GM21619 (cell line): ENCODE results near the gene ACSF3.
"Not testable (repeated sequence)": the region's sequence is repeated elsewhere in the genome, so short reads cannot be mapped to it uniquely, and the experiment has no call there.

Experiments
- ATAC-seq: cut with Tn5 transposase; IDR thresholded peaks from one replicate; pipeline ENCODE4 v1.9.1; 2021; ENCODE audit not compliant: unreplicated experiment

ACSF3 gene

DNA sequence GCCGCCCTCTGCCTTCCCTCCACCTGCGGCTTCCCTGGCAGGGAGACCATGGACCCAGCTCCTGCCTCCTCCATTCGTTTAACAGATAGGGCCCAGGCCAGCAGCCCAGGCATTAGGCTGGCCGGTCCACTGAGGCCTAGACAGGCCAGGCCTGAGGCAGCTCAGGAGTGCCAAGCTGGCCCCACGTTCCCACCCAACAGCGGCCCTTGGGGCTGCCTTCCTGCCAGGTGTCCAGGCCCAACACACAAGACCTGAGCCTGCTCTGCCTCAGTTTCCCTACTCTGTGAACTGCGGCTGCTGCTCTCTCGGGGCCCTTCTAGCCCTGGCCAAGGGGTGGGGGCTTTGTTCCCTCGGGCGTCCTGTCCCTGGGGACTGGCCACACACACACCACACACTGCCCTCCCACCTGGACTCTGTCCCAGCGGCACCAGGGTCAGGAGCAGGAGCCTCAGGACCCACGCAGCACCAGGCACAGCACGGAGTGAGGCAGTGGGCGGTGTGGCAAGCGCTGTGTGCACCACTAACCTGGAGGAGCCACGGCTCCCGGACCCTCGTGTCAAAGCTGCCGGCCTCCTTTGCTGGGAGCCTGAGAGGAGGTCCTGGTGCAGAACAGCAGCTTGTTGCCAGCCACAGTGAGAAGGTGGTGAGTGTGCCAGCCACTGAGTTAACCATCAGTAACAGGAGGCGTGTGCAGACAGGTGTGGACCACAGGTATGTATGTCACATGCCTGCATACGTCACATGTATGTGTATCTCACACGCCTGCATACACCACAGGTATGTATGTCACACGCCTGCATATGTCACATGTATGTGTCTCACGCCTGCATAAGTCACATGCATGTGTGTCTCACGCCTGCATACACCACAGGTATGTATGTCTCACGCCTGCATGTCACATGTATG is 63.3 kb downstream of the ACSF3 start:
- ATAC-seq = no peak

GRCh38 chr16:89157778-89158177 is 64.1 kb downstream of the ACSF3 start:
- ATAC-seq = no peak

DNA sequence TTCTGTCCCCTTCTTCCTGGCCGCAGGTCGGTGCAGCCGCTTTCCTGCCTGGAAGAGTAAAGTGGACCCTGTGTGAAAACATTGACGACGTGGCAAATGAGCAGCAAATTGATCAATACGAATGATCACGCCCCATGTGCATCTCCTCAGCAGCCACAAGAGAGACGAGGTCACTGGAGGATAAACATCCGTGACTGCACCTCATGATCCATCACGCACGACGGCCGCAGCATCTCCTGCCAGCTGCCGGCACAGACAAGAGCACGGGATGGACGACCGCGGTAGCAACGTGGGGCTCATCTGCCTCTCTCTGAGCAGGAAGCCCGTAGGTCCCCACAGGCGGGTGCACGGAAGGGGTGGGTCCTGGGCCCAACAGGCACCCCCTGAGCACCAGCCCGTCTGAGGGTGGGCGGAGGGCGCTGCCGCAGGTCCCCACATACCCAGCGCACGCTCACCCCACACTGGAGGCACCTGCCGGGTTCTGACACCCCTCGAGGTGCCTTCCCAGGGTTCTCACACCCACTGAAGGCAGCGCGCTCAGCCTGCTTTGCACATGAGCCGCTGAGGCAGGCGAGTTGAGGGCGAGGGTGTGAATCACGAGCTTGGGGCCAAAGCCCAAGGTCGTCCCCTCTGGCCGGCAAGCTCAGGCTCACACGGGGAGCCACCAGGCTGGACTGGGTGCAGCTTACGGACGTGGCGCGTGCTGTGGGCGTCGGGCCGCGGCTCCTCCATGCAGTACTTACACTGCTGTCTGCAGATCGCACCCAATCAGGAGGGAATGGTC is 65.6 kb downstream of the ACSF3 start:
- ATAC-seq = no peak

GRCh38 chr16:89159850-89160354 is 66.2 kb downstream of the ACSF3 start:
- ATAC-seq = no peak

DNA sequence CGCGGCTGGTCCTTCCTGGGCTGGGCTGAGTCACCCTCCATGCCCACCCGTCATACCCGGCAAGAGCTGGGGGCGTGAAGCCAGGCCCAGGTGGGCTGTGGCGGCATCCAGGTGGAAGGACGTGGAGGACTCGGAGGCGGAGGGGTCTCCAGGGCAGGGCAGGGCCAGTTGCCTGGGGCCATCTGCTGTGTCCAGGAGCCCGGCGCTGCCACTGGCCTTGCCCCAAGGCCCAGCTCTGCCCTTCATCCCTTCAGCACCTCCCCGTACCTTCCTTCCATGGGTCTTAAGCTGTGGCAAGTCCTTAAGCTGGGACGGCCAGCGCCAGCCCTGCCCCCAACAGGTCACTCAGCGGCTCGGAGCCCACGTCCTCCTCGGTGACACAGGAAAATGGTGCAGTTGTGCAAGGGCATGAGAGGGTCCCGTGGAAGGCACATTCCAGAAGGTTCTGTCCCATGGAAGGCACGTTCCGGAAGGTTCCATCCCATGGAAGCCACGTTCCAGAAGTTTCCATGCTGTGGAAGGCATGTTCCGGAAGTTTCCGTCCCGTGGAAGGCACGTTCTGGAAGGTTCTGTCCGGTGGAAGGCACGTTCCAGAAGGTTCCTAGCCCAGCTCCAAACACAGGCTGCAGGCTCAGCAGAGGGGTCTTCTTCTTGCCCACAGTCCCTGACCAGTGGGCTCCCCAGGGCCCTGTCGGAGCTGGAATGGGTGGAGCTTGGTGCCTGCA is 67.5 kb downstream of the ACSF3 start:
- no peak for ATAC-seq

DNA sequence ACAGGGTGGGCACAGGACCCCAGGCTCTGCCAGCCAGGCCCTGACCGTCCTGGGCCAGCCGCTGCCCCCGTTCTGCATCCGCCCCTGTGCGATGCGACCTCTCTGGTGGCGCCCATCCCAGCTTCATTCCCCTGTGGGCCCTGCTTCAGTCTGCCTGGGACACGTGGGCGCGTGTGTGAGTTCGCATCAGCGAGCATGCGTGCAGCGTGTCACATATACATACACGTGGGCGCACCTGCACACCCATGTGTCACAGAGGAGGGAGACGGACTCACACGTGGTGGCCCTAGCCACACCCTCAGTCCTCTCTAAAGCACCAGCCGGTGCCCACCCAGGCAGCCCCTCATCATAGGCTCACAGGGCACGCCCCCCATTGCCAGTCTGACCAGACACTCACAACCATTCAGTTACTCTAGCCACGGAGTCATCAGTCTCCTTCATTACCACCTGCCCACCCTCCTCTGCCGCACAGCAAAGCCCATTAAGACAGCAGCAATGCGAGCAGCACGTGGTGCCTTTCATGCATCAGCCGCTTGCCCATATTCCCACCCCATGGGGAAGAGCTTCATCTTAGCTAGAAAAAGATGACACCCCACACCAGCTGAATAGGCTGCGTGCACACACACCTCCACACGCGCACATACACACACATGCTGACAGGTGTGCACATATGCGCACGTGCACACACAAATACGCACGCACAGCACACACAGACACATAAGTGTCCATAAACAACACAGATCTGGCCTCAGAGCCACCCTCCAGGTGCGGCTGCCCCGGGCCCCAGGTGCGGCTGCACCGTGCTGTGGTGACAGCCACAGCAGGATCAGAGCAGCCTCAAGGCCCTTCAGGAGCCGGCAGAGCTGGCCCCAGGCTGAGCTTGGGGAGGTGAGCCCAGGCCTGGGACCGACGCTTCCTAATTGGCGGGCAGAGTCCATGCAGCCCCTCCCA is 68.4 kb downstream of the ACSF3 start:
- ATAC-seq = no peak

- no peak for ATAC-seq
Observed at GRCh38 chr16:89163297-89163696, 69.6 kb downstream of the ACSF3 start.

- no peak for ATAC-seq
Observed at GRCh38 chr16:89164436-89164835, 70.8 kb downstream of the ACSF3 start.

- no peak for ATAC-seq
Observed at GRCh38 chr16:89164847-89165680, 71.4 kb downstream of the ACSF3 start.

DNA sequence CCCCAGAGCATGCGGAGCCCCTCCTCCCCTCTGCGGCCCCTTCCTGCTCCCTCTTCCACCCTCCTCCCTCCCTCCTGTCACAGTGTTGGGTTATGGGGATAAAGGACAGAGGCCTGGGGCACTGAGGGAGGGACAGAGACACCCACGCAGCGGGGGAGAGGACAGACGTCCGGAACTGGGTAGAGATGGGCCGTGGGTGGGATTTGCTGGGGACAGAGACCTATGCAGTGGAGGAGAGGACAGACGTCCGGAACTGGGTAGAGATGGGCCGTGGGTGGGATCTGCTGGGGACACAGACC is 72.0 kb downstream of the ACSF3 start:
- not testable (repeated sequence) for ATAC-seq

GRCh38 chr16:89166696-89167424 is 73.2 kb downstream of the ACSF3 start:
- no peak for ATAC-seq

DNA sequence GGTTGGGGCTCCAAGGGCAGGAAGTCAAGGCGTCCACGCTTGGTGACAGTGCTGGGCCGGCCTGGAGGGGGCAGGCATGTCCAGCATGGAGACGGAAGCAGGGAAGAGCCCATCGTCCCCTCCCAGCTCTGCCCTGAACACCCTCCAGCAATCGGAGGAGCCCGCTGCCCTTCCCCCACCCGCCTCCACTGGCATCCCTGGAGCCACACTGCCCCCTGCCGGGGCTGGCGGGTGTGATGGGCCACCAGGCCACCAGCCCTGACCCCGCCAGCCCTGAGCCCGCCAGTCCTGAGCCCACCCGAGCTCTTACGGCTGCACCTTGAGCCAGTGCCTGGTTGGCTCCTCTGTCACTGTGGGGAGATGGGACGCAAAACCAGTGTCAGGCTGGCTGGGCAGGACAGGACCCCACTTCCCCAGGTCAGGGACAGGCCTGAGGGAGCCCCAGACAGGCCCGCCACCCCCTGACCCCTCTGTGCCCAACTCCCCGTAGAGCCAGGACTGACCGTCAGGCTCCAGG is 73.8 kb downstream of the ACSF3 start:
- ATAC-seq = no peak

- no peak for ATAC-seq
Observed at GRCh38 chr16:89168381-89169189, 74.9 kb downstream of the ACSF3 start.

DNA sequence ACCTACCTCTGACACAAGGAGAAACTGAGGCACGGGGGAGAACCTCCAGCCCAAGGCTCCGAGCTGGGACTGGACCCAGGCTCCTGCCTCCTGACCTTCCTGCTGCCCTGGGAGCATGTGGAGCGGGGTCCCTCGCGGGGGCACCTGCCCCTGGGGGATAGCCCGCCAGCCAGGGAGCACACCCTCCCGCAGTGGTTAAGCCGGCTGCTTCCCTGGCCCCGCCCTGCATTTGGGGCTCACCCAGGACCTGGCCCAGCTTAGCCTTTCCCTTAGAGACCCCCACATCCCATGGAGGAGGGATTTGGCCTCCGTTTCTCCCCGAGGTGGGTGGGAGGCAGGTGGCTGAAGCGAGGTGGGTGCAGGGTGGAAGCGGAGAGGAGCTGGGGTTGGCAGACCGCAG is 76.1 kb downstream of the ACSF3 start:
- ATAC-seq = no peak

DNA sequence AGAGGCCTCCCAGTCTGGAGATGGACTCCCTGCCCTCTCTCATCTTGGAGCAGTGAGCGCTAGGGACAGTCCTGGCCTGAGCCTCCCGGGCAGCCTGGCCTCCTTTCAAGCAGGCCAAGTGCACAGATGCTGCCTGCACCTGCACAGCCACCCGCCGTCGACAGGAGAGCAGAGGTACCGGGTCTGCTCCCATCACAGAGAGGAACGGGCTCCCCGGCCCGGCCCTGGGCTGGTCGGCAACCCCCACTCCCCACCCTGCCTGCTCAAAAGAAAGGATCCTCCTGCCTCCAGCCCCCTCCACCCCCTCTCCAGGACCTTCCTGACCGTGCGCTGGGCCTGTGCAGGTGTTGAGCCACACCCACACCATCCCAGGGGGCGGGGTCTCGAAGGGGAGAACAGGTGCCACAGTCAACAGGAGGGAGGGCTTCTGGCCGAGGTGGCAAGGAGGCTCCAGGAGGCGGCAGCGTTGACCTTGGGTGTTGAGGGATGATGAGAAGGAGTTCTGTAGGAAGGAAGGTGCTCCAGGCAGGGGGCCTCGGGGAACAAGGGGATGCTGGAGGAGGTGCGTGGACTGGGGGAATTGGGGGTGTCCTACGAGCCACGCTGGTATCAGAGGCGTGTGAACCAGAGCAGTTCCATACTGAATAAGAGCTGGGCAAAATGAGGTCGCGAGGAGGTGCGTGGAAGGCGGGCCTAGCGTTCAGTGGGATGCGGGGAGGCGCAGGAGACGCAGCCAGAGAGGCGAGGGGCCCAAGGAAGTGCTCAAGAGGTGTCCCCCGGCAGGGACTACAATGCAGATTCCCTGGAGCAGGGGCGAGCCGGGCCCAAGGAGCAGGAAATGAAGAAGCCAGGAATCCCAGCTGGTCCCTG is 76.9 kb downstream of the ACSF3 start:
- no peak for ATAC-seq

- ATAC-seq = peak; percentile 75
Observed at GRCh38 chr16:89171216-89172170, 77.8 kb downstream of the ACSF3 start, which contains the start of gene CDH15. CDH15 (plus strand) TSS chr16:89171748; CDS start chr16:89171832, 84 bp downstream.
